C1 segment of cervical spinal cord (tissue), 14 donors: Measurements from ENCODE around the gene ARHGAP31.

Source experiments
- DNase-seq, 14 donors: peaks; one replicate each; lab custom pipeline; 2025; lab: John Stamatoyannopoulos, UW

Gene ARHGAP31

GRCh38 chr3:119437691-119438258 lies 143.6 kb downstream of the ARHGAP31 start:
- no peak for DNase-seq

GRCh38 chr3:119443179-119443578 lies 149.0 kb downstream of the ARHGAP31 start:
- DNase-seq, result no peak

GRCh38 chr3:119444590-119444989 lies 150.4 kb downstream of the ARHGAP31 start:
- DNase-seq, result no peak

- no peak for DNase-seq
These were observed 159.6 kb downstream of the ARHGAP31 start for GRCh38 chr3:119453822-119454221.

- no peak for DNase-seq
These were observed 162.3 kb downstream of the ARHGAP31 start for GRCh38 chr3:119456469-119456868.

- no peak for DNase-seq
These were observed 163.1 kb downstream of the ARHGAP31 start for GRCh38 chr3:119457246-119457645.

- DNase-seq, result peak; percentile 88 to 100 (median 97)
These were observed 169.3 kb downstream of the ARHGAP31 start, which contains the start of gene TMEM39A for GRCh38 chr3:119463171-119464169. Gene TMEM39A (minus strand): TSS chr3:119463615. CDS start chr3:119462074, 1,541 bp downstream.

GRCh38 chr3:119468041-119468440 lies 173.9 kb downstream of the ARHGAP31 start:
- DNase-seq, result no peak

- DNase-seq, result peak in 1 of 14 donors; percentile 60
These were observed 175.4 kb downstream of the ARHGAP31 start for GRCh38 chr3:119469418-119470189.
